Astrocyte of the spinal cord (primary cell): ENCODE measurements around the gene SMAD3.

Experiments
- DNase-seq: peaks from one replicate; pipeline ENCODE4 v3.0.0; 2011; ENCODE audit warnings: low read depth, low spot score
- H3K4me3 ChIP-seq: 2 replicates; pipeline ENCODE4 v1.5.1; 2011; ENCODE audit warnings: low read depth, mild to moderate bottlenecking, low read length, moderate library complexity
- CTCF ChIP-seq: IDR thresholded peaks from 2 replicates; pipeline ENCODE4 v1.5.1; 2012; ENCODE audit warnings: low read depth, mild to moderate bottlenecking, low read length, inconsistent platforms
- in situ Hi-C: cut with HindIII; loops from 2 replicates; pipeline ENCODE4 v1.10.0; 2017; ENCODE audit warnings: low sequenced_read_pairs

Gene SMAD3

GRCh38 chr15:67042551-67043142 lies 22.8 kb upstream of the SMAD3 start:
- TF ChIP-seq CTCF: no peak
- no peak overlapping the region for H3K4me3 ChIP-seq
- in situ Hi-C loops: no loop called here
- peak; percentile 45 for DNase-seq

- DNase-seq: peak; percentile 60
- TF ChIP-seq CTCF: no peak
- no peak overlapping the region for H3K4me3 ChIP-seq
- in situ Hi-C loops: no loop called here
Measured at GRCh38 chr15:67043939-67044771, 21.2 kb upstream of the SMAD3 start.

DNA sequence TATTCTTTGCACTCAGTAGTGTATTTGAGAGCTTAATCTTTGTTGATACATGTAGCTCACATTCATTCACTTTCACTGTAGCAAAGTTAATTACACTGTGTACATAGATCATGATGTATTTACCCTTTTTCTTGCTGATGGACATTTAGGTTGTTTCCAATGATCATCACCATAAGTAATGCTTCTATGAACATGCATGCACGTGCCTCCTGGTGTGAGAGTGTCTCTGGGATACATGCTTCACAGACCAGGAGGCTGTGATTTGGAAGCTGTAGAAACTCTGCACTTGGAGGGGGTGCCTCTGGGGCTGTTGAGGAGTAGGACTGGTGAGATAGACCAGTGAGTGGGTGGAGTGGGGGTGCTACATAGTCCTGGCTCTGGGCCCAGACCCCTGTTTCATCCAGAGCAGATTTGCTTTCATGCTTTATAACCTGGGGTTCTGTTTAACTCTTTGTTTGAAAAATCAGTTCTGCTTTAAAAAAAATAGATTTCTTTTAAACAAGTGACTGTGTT lies 18.2 kb upstream of the SMAD3 start:
- DNase-seq: no peak
- TF ChIP-seq CTCF: no peak
- H3K4me3 ChIP-seq: no peak overlapping the region
- in situ Hi-C loops: no loop called here

DNA sequence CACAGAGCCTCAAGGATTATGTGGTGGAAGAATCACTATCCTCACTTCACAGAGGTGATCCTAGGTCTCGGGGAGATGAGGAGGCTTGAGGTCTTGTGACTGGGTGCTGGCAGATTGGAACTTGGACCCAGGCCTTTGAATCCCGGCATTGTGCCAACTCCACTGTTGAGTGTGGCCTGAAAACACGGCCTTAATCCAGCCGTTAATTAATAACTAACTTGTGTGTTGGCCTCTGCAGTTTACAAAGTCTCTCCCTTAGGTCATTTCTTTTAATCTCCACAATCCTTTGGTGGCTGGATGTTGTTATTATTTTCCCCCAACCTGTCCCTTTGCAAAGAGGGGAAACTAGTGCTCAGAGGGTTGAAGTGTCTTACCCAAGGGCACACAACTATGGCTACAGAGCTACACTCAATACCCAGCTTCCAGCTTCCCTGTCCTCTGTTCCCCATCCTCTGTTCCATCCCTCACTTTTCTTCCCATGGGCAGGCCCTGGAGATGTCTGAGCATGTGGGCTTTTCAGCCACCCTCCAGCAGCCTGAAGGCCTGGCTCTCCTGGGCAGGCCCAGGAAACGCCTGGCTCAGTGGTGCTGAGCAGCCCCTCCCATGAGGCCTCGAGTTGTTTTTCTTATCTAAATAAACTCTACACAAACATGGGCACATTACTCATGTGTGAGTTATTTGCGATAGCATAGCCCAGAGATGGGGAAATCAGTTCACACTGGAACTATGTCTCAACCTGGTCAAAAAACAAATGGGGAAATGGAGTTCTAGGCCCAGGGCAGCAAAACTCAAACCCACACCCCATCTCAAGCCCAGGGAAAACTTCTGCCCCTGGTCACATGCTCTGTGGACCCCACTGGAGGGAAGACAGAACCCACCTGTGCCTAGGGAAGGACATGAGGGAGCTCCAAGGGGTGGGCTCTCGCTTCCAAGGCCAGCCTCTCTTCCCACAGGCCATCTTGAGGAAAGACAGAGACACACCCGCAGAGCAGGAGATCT lies 16.8 kb upstream of the SMAD3 start:
- DNase-seq: peak; percentile 64
- no peak overlapping the region for H3K4me3 ChIP-seq
- no peak for TF ChIP-seq CTCF

GRCh38 chr15:67049351-67050044 lies 15.9 kb upstream of the SMAD3 start:
- peak; percentile 71 for DNase-seq
- TF ChIP-seq CTCF: no peak

More for the DNA sequence above, 16.8 kb upstream of the SMAD3 start:
- in situ Hi-C loops: no loop called here

More at GRCh38 chr15:67049351-67050044, 15.9 kb upstream of the SMAD3 start:
- H3K4me3 ChIP-seq: no peak overlapping the region
- in situ Hi-C loops: no loop called here
